ENCODE measurements around the gene SCN9A. TPM values are rescaled to one million over a fixed set of nuclear protein-coding genes. Genes with fewer than 3 reads are reported as not detected.
"Not testable (repeated sequence)": the region's sequence is repeated elsewhere in the genome, so short reads cannot be mapped to it uniquely, and the experiment has no call there.

SCN9A gene
- total and polyA plus RNA-seq, 5 donors from 2014 or later: 0.57 TPM; not detected in 4

- Histone ChIP-seq H3K27ac (ENCODE audit: insufficient read depth, low read length, poor library complexity, severe bottlenecking) (no peak overlapping the region), H3K27me3 (ENCODE audit: control insufficient read depth, insufficient read depth, low read length) (no peaks in the 10 kb centered on the region), H3K9me3 (ENCODE audit: control insufficient read depth in 2 of 2, low read length in 2 of 2) (no peaks in the 10 kb centered on the region), H3K4me1 (ENCODE audit: control insufficient read depth, insufficient read depth, low read length, poor library complexity, severe bottlenecking) (no peaks in the 10 kb centered on the region), H3K4me3 (ENCODE audit: low read depth, low read length) (no peak overlapping the region), H3K36me3 (ENCODE audit: control insufficient read depth, insufficient read depth, low read length) (no peaks in the 10 kb centered on the region)
- Mint-ChIP-seq H3K4me1 (no peaks in the 10 kb centered on the region), H3K27me3 (no peaks in the 10 kb centered on the region), H3K4me3 (no peak overlapping the region), H3K9me3 (peaks cover 1 to 35% (median 7%) of the 10 kb centered on the region in 7 donors), H3K27ac (no peak overlapping the region), H3K36me3 (peaks cover 3% of the 10 kb centered on the region)
- DNase-seq (no peak), ATAC-seq (ENCODE audit: low read depth in 2 of 2) (no peak)
Measured at GRCh38 chr2:166211079-166211478, 164.7 kb downstream of the SCN9A start.

- not testable (repeated sequence) for H3K36me3 Mint-ChIP-seq, DNase-seq
- peaks cover 2 to 26% (median 7%) of the 10 kb centered on the region in 7 donors for H3K9me3 Mint-ChIP-seq
Measured at GRCh38 chr2:166209944-166210343, 165.8 kb downstream of the SCN9A start.

GRCh38 chr2:166209367-166209766, 166.4 kb downstream of the SCN9A start:
- not testable (repeated sequence) for H3K4me3 Mint-ChIP-seq; H3K36me3 ChIP-seq (ENCODE audit: control insufficient read depth, insufficient read depth, low read length); ATAC-seq (ENCODE audit: low read depth in 2 of 2); H3K9me3 ChIP-seq (ENCODE audit: control insufficient read depth in 2 of 2, low read length in 2 of 2); H3K4me3 ChIP-seq (ENCODE audit: low read depth, low read length); H3K27ac ChIP-seq (ENCODE audit: insufficient read depth, low read length, poor library complexity, severe bottlenecking); H3K36me3 Mint-ChIP-seq; DNase-seq; H3K27ac Mint-ChIP-seq; H3K27me3 Mint-ChIP-seq; H3K4me1 ChIP-seq (ENCODE audit: control insufficient read depth, insufficient read depth, low read length, poor library complexity, severe bottlenecking); H3K4me1 Mint-ChIP-seq; H3K27me3 ChIP-seq (ENCODE audit: control insufficient read depth, insufficient read depth, low read length)
- H3K9me3 Mint-ChIP-seq: peaks cover 2 to 26% (median 7%) of the 10 kb centered on the region in 7 donors

More at GRCh38 chr2:166209944-166210343, 165.8 kb downstream of the SCN9A start:
- ATAC-seq (ENCODE audit: low read depth in 2 of 2); H3K27me3 ChIP-seq (ENCODE audit: control insufficient read depth, insufficient read depth, low read length); H3K27ac ChIP-seq (ENCODE audit: insufficient read depth, low read length, poor library complexity, severe bottlenecking); H3K4me3 ChIP-seq (ENCODE audit: low read depth, low read length); H3K4me1 ChIP-seq (ENCODE audit: control insufficient read depth, insufficient read depth, low read length, poor library complexity, severe bottlenecking); H3K4me1 Mint-ChIP-seq; H3K27me3 Mint-ChIP-seq; H3K9me3 ChIP-seq (ENCODE audit: control insufficient read depth in 2 of 2, low read length in 2 of 2); H3K27ac Mint-ChIP-seq; H3K36me3 ChIP-seq (ENCODE audit: control insufficient read depth, insufficient read depth, low read length); H3K4me3 Mint-ChIP-seq: not testable (repeated sequence)

GRCh38 chr2:166206153-166206552, 169.6 kb downstream of the SCN9A start:
- H3K9me3 Mint-ChIP-seq: peaks cover 0 to 21% (median 7%) of the 10 kb centered on the region in 7 donors
- not testable (repeated sequence) for H3K4me1 ChIP-seq (ENCODE audit: control insufficient read depth, insufficient read depth, low read length, poor library complexity, severe bottlenecking); H3K4me1 Mint-ChIP-seq; ATAC-seq (ENCODE audit: low read depth in 2 of 2); H3K4me3 ChIP-seq (ENCODE audit: low read depth, low read length); H3K27ac Mint-ChIP-seq; H3K4me3 Mint-ChIP-seq; H3K27ac ChIP-seq (ENCODE audit: insufficient read depth, low read length, poor library complexity, severe bottlenecking); H3K27me3 Mint-ChIP-seq; H3K36me3 ChIP-seq (ENCODE audit: control insufficient read depth, insufficient read depth, low read length); H3K27me3 ChIP-seq (ENCODE audit: control insufficient read depth, insufficient read depth, low read length); DNase-seq; H3K9me3 ChIP-seq (ENCODE audit: control insufficient read depth in 2 of 2, low read length in 2 of 2); H3K36me3 Mint-ChIP-seq

GRCh38 chr2:166202778-166203177, 173.0 kb downstream of the SCN9A start:
- H3K27ac ChIP-seq (ENCODE audit: insufficient read depth, low read length, poor library complexity, severe bottlenecking): no peak overlapping the region
- ATAC-seq (ENCODE audit: low read depth in 2 of 2) (no peak), DNase-seq (no peak)
- no peak overlapping the region for H3K4me3 ChIP-seq (ENCODE audit: low read depth, low read length)
- no peaks in the 10 kb centered on the region for H3K27me3 ChIP-seq (ENCODE audit: control insufficient read depth, insufficient read depth, low read length)
- Mint-ChIP-seq H3K27me3 (no peaks in the 10 kb centered on the region), H3K9me3 (peaks cover 0 to 12% (median 5%) of the 10 kb centered on the region in 7 donors), H3K27ac (no peak overlapping the region), H3K4me3 (no peak overlapping the region), H3K36me3 (no peaks in the 10 kb centered on the region), H3K4me1 (no peaks in the 10 kb centered on the region)
- no peaks in the 10 kb centered on the region for H3K36me3 ChIP-seq (ENCODE audit: control insufficient read depth, insufficient read depth, low read length)
- no peaks in the 10 kb centered on the region for H3K9me3 ChIP-seq (ENCODE audit: control insufficient read depth in 2 of 2, low read length in 2 of 2)
- H3K4me1 ChIP-seq (ENCODE audit: control insufficient read depth, insufficient read depth, low read length, poor library complexity, severe bottlenecking): no peaks in the 10 kb centered on the region

GRCh38 chr2:166197446-166197845, 178.3 kb downstream of the SCN9A start:
- Mint-ChIP-seq H3K4me3 (no peak overlapping the region), H3K9me3 (peaks cover 0 to 2% (median 0%) of the 10 kb centered on the region in 7 donors), H3K27me3 (no peaks in the 10 kb centered on the region), H3K36me3 (no peaks in the 10 kb centered on the region), H3K4me1 (no peaks in the 10 kb centered on the region), H3K27ac (no peak overlapping the region)
- no peaks in the 10 kb centered on the region for H3K27me3 ChIP-seq (ENCODE audit: control insufficient read depth, insufficient read depth, low read length)
- DNase-seq (no peak), ATAC-seq (ENCODE audit: low read depth in 2 of 2) (no peak)
- no peaks in the 10 kb centered on the region for H3K36me3 ChIP-seq (ENCODE audit: control insufficient read depth, insufficient read depth, low read length)
- no peak overlapping the region for H3K27ac ChIP-seq (ENCODE audit: insufficient read depth, low read length, poor library complexity, severe bottlenecking)
- H3K4me3 ChIP-seq (ENCODE audit: low read depth, low read length): no peak overlapping the region
- H3K4me1 ChIP-seq (ENCODE audit: control insufficient read depth, insufficient read depth, low read length, poor library complexity, severe bottlenecking): no peaks in the 10 kb centered on the region
- H3K9me3 ChIP-seq (ENCODE audit: control insufficient read depth in 2 of 2, low read length in 2 of 2): no peaks in the 10 kb centered on the region

- no peak for DNase-seq
- Histone ChIP-seq H3K36me3 (ENCODE audit: control insufficient read depth, insufficient read depth, low read length) (no peaks in the 10 kb centered on the region), H3K27ac (ENCODE audit: insufficient read depth, low read length, poor library complexity, severe bottlenecking) (no peak overlapping the region), H3K4me1 (ENCODE audit: control insufficient read depth, insufficient read depth, low read length, poor library complexity, severe bottlenecking) (no peaks in the 10 kb centered on the region), H3K27me3 (ENCODE audit: control insufficient read depth, insufficient read depth, low read length) (no peaks in the 10 kb centered on the region), H3K9me3 (ENCODE audit: control insufficient read depth in 2 of 2, low read length in 2 of 2) (no peaks in the 10 kb centered on the region), H3K4me3 (ENCODE audit: low read depth, low read length) (no peak overlapping the region)
- Mint-ChIP-seq H3K9me3 (no peaks in the 10 kb centered on the region), H3K36me3 (no peaks in the 10 kb centered on the region), H3K27me3 (peaks cover 4% of the 10 kb centered on the region), H3K27ac (no peak overlapping the region), H3K4me1 (no peaks in the 10 kb centered on the region), H3K4me3 (no peak overlapping the region)
- ATAC-seq (ENCODE audit: low read depth in 2 of 2): no peak
Measured at GRCh38 chr2:166193407-166193806, 182.3 kb downstream of the SCN9A start.

GRCh38 chr2:166188084-166188483, 187.7 kb downstream of the SCN9A start:
- Histone ChIP-seq H3K4me3 (ENCODE audit: low read depth, low read length) (no peak overlapping the region), H3K27me3 (ENCODE audit: control insufficient read depth, insufficient read depth, low read length) (no peaks in the 10 kb centered on the region), H3K36me3 (ENCODE audit: control insufficient read depth, insufficient read depth, low read length) (no peaks in the 10 kb centered on the region), H3K4me1 (ENCODE audit: control insufficient read depth, insufficient read depth, low read length, poor library complexity, severe bottlenecking) (no peaks in the 10 kb centered on the region), H3K9me3 (ENCODE audit: control insufficient read depth in 2 of 2, low read length in 2 of 2) (no peaks in the 10 kb centered on the region), H3K27ac (ENCODE audit: insufficient read depth, low read length, poor library complexity, severe bottlenecking) (no peak overlapping the region)
- Mint-ChIP-seq H3K27me3 (peaks cover 4% of the 10 kb centered on the region), H3K4me1 (no peaks in the 10 kb centered on the region), H3K36me3 (no peaks in the 10 kb centered on the region), H3K4me3 (no peak overlapping the region), H3K27ac (no peak overlapping the region), H3K9me3 (no peaks in the 10 kb centered on the region)
- no peak for ATAC-seq (ENCODE audit: low read depth in 2 of 2)
- no peak for DNase-seq

All from CD4-positive, CD25-positive, alpha-beta regulatory T cell (primary cell).